Measurements from ENCODE around the gene TNFAIP2. TPM values are rescaled to one million over a fixed set of nuclear protein-coding genes. Genes with fewer than 3 reads are reported as not detected.
A peak's percentile ranks its signal among the peaks of the same experiment; 100 is the strongest.

TNFAIP2 gene, protein sequence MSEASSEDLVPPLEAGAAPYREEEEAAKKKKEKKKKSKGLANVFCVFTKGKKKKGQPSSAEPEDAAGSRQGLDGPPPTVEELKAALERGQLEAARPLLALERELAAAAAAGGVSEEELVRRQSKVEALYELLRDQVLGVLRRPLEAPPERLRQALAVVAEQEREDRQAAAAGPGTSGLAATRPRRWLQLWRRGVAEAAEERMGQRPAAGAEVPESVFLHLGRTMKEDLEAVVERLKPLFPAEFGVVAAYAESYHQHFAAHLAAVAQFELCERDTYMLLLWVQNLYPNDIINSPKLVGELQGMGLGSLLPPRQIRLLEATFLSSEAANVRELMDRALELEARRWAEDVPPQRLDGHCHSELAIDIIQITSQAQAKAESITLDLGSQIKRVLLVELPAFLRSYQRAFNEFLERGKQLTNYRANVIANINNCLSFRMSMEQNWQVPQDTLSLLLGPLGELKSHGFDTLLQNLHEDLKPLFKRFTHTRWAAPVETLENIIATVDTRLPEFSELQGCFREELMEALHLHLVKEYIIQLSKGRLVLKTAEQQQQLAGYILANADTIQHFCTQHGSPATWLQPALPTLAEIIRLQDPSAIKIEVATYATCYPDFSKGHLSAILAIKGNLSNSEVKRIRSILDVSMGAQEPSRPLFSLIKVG
- 86.5 and 90.4 TPM in 2 replicates for total RNA-seq (2014; rRNA removed; shearing (Covaris generic); ENCODE audit: low replicate concordance)

DNA sequence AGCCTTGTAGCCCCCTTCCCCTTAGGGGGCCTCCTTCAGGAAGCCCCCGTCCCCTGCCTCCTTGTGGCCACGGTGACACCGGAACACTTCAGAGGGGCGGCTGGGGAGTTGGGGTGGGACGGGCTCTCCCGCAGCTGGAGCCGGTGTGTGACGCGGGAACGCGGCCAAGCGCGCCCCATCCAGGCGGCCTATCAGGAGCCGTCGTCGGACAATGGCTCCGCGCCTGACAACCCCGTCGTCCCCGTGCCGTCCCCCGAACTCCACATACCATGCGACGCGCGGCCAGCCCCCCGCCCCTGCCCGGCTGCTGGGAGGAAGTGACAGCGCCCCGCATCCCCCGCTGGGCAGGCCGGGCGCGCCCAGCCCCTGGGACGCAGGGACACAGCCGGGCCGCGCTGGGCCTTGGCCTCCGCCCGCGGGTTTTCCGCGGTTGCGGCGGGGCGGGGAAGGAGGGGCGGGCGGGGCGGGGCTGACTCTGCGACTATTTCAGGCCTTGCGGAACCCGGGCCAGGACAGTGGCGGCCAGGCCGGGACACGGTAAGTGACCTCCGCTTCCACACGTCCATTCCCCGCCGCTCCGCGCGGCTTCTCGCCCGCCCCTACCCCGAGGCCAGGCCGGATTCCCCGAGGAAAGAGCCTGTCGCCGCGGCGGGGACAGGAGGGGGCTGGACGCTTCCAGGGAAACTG is at the start of gene TNFAIP2:
Gene TNFAIP2 (plus strand): TSS at position 515 of the 687 bp plus-strand sequence. CDS start 2,997 bp downstream, outside the sequence.
- DNase-seq, result peak; percentile 44
- no peaks in the 10 kb centered on the region for H3K27me3 ChIP-seq
- H3K9me3 ChIP-seq, result no peaks in the 10 kb centered on the region
- H3K4me3 ChIP-seq, result peak within 1 kb of the TSS; percentile 64
- peaks cover 8% of the 10 kb centered on the region for H3K36me3 ChIP-seq

DNA sequence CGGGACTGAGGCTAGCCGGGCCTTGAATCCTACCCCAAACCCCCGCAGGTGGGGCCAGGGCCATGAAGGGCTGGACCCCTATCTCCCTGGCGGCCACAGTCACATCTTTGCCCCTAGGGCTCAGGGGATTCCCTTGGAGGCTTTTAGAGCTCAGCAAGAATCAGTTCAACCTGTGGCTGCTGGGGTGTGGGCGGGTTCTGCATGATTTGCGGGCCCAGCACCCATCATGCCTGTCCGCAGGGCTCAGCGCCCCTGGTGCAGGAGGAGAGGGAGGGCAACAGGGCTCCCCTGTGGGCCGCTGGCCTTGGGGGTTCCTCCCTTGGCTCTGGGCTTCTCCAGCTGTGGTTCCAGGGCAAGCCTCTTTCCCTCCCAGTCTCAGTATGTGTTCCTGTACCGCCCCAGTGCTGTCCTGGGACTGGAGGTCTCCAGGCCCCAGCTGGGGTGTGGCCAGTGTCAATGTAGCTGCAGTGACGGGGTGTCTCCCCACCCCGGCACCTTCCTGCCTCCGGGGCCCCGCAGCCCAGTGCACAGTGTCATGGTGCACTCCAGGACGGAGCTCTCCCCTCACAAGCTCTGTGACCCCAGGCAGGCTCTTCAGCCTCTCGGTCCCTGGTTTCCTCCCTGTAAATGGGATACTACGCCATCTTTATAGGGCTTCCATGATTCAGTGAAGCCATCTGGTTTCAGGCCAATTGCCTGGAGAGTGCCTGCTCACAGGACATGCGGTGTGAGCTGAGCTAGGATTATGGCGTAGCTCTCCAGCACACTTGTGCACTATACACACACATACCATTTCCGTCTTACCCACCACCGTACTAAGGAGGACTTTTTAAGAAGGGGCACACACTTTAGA is 49.2 kb upstream of the TNFAIP2 start:
- Histone ChIP-seq H3K4me3 (no peak overlapping the region), H3K9me3 (no peaks in the 10 kb centered on the region), H3K27me3 (no peaks in the 10 kb centered on the region), H3K36me3 (no peaks in the 10 kb centered on the region)
- no peak for DNase-seq

DNA sequence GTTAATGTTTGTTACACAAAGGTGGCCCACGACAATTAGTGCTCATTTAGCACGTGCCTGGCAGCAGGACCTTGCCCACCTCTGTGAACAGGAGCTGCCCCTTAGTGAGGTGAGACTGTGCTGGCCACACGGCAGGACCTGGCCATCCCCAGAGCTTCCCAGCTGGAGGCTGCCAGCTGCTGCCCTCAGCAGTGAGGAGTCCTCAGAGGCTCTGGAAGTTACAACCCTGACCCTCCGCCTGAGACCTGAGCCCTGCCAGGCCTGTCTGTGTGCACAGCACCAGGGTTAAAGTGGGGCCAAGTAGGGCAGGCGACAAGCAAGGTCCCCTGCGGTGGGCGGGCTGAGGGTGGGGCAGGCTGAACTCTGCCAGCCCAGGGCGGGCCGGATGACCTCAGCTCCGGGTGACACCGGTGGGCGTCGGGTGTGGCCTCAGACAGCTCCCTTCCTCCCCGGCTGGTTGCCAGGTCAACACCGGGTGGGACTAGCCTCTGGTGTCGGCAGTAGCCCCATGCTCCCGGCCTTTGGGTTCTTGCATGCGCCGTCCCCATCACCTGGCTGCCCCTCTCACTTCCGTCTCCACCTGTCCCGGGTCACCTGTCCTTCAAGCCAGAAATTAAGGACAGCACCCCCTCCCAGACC is 48.4 kb upstream of the TNFAIP2 start:
- Histone ChIP-seq H3K9me3 (no peaks in the 10 kb centered on the region), H3K27me3 (no peaks in the 10 kb centered on the region), H3K36me3 (no peaks in the 10 kb centered on the region), H3K4me3 (peak overlapping the region; percentile 38; the same call in 1 of the 2 replicates)
- peak; percentile 52 for DNase-seq

DNA sequence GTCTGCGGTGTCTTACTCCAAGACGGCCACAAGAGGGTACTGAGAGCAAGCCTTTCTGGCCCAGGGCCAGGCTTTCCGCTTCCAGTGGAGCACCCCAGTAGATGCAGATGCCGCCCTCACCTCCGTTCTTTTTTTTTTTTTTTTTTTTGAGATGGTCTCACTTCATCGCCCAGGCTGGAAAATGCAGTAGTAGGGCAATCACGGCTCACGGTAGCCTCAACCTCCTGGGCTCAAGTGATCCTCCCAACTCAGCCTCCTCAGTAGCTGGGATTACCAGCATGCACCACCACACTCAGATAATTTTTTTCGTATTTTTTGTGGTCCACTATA is 44.9 kb upstream of the TNFAIP2 start:
- no peak overlapping the region for H3K4me3 ChIP-seq
- H3K36me3 ChIP-seq, result no peaks in the 10 kb centered on the region
- no peaks in the 10 kb centered on the region for H3K27me3 ChIP-seq
- H3K9me3 ChIP-seq, result no peaks in the 10 kb centered on the region
- peak; percentile 49 for DNase-seq

DNA sequence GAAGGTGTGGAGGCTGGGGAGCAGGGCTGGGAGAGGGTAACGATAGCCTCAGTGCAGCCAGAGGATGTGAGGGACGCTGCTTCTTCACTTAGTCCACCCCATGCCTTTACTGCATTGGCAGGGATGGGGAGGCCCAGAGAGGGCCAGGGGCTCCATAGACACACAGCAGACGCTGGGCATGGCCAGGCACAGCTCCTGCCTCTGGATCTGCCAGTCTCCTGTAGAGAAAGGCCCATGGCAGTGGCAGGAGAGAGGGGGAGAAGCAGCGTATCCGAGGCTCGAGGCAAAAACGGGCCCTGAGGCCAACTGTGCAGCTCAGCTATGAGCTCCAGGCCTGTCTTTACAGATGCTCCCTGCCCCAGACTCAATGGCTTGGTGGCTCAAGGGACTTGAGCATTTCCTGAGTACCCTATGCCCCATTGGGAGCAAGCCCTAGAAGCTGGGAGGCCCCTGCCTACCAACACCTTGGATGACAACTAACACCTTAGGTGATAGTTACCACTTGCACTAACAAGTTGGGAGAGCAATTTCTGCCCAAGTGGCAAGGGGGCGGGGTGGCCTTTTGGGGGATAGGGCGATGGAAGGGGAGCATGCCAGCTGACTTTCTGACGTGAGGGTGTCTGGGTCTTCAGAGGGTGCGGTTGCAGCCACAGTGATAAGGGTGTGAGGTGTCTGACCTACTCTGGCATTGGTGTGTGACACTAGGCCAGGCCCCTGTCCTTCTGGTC is 44.2 kb upstream of the TNFAIP2 start:
- Histone ChIP-seq H3K27me3 (no peaks in the 10 kb centered on the region), H3K4me3 (no peak overlapping the region), H3K36me3 (no peaks in the 10 kb centered on the region), H3K9me3 (no peaks in the 10 kb centered on the region)
- no peak for DNase-seq

DNA sequence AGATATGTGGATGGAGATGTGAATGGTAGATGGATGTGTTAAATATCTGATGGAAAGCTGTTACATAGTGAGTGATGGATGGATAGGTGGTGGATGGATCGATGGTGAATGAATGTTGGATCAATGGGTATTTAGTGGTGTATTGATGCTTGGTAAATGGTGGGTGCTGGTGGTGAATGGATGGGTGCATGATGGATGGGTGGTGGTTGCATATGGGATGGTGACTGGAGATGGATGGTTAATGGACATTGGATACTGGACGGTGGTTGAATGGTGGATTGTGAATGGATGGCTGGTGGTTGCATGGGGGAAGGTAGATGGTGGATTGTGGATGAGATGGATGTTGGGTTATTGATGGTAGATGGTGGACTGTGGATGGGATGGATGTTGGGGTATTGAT is 41.3 kb upstream of the TNFAIP2 start:
- no peak for DNase-seq

DNA sequence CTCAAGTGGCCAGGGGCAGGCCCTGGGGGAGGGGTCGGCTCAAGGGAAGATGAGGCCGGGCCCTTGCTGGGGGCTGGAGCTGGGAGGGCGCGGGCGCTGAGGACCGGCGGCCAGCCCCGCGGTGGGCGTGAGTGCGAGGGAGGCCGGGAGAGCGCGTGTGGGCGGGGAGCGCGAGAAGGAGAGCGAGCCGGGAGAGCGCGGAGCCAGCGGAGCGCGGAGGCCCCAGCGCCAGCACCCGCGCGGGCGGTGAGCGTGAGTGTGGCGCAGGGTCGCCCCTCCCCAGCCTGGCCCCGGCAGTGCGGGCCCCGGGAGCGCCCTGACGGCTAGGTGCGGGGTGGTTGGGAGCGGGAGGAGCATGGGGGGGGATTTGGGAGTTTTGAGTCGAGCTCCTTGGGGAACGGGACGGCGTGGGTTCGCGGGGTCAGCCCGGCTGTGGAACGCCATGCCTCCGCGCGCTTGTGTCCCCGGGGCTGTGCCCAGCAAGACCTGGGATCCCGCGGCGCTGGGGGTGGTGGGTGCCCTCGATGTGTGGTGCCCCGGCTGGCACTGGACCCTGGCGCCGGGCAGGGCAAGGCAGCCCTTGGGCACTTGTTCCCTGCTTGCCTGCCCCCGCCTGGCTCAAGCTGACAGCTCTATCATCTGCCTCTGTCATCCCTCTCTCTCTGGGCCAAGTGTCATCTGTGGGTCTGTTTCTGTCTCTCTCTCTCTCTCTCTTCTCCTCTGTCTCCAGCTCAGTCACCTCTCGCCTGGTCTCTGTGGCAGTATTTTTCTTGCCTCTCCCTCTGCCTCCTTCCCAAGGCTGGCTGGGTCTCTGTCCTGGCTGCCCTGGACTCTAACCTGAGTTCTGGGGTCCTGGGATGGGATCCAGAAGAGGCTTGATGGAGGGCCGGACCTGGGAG is 39.0 kb upstream of the TNFAIP2 start, which contains the start of gene LBHD2:
Gene LBHD2 (plus strand): TSS at position 190 of the 899 bp plus-strand sequence. CDS start 1,803 bp downstream, outside the sequence.
- Histone ChIP-seq H3K4me3 (no peak within 1 kb of the TSS), H3K27me3 (no peaks in the 10 kb centered on the region)
- no peak for DNase-seq

More for the DNA sequence above, 41.3 kb upstream of the TNFAIP2 start:
- Histone ChIP-seq H3K27me3 (no peaks in the 10 kb centered on the region), H3K4me3 (no peak overlapping the region), H3K9me3 (no peaks in the 10 kb centered on the region), H3K36me3 (no peaks in the 10 kb centered on the region)

DNA sequence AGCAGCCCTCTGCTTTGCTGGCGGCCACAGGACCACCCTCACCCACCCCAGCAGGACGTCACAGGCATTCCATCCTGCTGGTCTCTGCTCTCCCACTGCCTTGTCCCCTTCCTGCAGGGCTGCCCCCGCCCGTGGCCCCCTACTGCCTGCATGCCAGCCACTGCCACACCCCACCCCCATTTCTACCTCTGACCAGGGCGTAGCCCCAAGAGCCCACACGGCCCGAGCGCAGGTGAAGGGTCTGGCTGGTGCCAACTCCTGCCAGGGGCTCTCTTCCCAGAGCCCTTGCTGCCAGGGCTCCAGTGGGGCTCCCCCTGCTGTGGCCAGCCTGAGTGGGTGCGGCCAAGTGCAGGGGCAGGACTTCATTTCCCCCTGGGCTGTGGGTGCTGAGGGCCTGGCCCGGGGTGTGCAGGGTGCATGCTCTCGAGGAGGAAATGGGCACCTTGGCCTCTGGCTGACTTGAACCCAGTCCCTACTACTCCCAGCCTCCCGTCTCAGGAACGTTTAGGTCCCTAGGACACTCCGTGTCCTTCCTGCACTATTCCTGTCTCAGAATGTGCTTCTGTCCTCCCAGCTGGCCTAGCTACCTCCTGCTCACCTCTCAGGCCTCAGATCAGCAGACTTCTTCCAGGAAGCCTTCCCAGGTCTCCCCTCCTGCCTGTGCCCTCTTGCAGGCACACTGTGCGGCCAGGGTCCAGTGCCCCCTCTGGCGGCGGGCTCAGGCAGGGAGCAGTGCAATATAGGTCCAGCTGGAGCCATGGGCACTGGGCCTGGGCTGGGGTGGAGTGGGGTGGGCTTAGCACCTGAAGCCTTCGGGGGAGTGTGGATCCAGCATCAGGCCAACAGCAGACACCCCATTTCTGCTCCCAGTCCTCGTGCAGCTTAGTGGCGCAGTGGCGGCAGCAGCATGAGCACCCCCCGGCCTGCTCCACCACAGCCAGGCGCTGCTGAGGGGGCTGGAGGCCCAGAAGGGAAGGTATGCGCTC is 37.9 kb upstream of the TNFAIP2 start:
- Histone ChIP-seq H3K27me3 (no peaks in the 10 kb centered on the region), H3K9me3 (no peaks in the 10 kb centered on the region), H3K4me3 (no peak overlapping the region), H3K36me3 (no peaks in the 10 kb centered on the region)
- DNase-seq, result no peak

More for the DNA sequence above, 39.0 kb upstream of the TNFAIP2 start, which contains the start of gene LBHD2:
- Histone ChIP-seq H3K36me3 (no peaks in the 10 kb centered on the region), H3K9me3 (no peaks in the 10 kb centered on the region)

DNA sequence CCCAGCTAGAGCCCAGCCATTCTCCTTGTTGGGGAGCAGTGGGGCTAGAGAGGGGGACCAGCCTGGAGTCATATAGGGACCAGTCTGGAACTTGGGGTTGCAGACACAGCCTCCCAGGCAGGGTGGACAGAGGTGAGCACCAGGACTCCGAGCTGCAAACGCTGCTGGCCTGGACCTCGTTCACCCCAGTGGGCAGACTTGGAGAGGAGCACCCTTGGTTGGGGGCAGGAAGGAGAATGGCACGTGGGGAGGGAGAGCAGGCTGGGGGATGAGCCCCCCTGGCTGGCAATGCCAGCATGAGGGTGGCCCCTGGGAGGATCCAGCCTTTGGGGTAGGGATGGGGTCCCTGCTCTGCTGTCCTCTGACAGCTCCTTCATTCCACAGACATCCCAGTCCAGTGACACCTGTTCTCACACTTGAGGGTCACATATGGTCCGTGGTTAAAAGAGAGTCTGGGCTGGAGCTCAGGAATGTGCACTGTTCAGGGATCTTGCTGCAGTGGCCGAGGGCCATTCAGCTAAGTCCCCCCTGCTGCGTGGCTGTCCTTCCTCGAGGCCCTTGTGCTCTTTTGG is 36.4 kb upstream of the TNFAIP2 start:
- Histone ChIP-seq H3K27me3 (no peaks in the 10 kb centered on the region), H3K4me3 (no peak overlapping the region), H3K36me3 (no peaks in the 10 kb centered on the region), H3K9me3 (no peaks in the 10 kb centered on the region)
- DNase-seq, result no peak

DNA sequence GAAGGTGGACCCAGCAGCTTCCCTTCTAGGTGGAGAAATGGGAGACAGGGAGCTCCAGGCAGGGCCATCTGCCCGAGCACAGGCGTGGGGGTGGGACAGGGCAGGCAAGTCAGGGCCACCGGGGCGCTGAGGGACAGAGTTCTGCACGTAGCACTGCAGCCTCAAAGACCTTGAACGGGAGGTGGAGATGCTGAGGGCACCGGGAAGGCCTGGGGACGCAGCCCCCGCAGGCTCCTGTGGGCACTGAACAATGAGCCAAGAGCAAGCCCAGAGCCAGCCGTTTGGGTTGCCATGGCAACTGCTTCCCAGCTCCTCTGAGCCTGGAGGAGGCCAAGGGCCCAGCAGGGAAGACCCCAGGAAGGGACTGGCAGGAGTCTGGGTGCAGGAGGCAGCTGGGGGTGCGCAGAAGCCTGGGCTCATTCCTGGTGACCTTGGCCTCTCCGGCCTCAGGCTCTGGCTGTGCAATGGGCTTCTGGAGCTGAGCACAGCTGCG is 35.9 kb upstream of the TNFAIP2 start:
- no peaks in the 10 kb centered on the region for H3K36me3 ChIP-seq
- DNase-seq, result no peak

DNA sequence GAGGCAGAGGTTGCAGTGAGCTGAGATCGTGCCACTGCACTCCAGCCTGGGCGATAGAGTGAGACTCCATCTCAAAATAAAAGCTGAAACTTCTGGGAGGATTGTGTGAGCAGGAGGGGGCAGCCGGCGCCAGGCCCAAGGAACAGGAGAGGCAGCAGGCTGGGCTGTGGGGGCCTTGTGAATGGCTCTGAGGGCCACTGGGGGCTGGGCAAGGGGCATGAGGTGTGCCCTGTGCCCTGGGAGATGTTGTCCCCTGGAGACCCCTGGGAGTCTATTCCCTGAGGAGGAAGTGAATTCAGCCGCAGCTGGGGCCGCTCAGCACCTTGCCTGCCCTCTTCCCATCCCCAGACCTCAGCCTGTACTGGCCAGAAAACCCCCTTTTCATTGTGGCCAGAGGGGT is 34.3 kb upstream of the TNFAIP2 start:
- no peaks in the 10 kb centered on the region for H3K36me3 ChIP-seq
- H3K9me3 ChIP-seq, result no peaks in the 10 kb centered on the region
- H3K4me3 ChIP-seq, result no peak overlapping the region
- DNase-seq, result no peak
- no peaks in the 10 kb centered on the region for H3K27me3 ChIP-seq

More for the DNA sequence above, 35.9 kb upstream of the TNFAIP2 start:
- no peaks in the 10 kb centered on the region for H3K27me3 ChIP-seq
- no peak overlapping the region for H3K4me3 ChIP-seq
- H3K9me3 ChIP-seq, result no peaks in the 10 kb centered on the region

DNA sequence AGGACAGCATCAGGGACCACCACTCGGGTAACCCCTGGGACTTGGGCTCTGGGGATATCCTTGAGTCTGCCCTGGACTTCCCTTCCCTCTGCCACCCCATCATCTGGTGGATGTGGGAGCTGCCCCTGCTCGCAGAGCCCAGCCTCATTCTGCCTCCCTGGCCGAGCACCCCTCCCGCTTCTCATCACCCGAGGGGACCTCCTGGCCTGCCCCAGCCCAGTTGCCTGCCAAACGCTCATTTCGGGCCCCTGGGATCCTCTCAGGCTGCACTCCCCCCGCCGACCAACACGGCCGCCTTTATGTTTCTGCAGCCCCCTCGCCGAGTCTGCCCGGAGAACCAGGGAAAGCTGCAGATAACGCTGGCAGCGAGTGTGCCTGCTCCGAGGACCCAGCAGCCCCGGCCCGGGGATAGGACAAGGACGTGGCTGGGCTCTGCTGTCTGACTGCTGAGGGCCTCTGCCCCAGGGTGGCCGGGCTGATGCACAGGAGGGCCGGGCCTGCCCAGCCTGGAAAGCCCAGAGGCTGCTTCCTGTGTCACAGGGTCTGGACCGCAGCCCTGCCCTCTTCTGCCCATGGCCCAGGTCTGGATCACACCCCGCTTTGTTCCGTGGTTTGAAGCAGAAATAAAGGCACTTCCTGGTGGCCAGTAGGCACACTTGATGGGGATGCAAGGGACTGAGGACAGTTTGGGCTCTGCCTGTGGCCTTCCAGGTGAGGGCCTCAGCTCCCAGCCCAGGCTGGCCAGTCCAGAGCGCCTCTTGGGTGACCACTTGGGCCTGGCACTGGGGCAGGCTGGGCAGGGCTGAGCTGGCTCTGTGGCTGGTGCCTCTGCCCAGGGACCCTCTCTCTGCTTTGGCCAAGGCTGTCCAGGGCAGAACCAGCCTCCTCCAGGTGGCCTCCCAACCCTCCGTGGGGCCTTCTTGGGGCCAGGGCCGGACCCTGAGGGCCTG is 33.6 kb upstream of the TNFAIP2 start:
- Histone ChIP-seq H3K9me3 (no peaks in the 10 kb centered on the region), H3K4me3 (no peak overlapping the region), H3K27me3 (no peaks in the 10 kb centered on the region), H3K36me3 (no peaks in the 10 kb centered on the region)
- DNase-seq, result no peak
